Stimulated activated CD8-positive, alpha-beta memory T cell treated with anti-CD3 and anti-CD28 coated beads, Interleukin-15, amount 100 ng/mL, for 1 hour (primary cell): ENCODE measurements around the gene TGFB1I1.
"Not testable (repeated sequence)": the region's sequence is repeated elsewhere in the genome, so short reads cannot be mapped to it uniquely, and the experiment has no call there.

Experiments used
- DNase-seq: peaks from one replicate; pipeline ENCODE4 v3.0.0-alpha.2; 2020; ENCODE audit warnings: low read depth

The TGFB1I1 gene

DNA sequence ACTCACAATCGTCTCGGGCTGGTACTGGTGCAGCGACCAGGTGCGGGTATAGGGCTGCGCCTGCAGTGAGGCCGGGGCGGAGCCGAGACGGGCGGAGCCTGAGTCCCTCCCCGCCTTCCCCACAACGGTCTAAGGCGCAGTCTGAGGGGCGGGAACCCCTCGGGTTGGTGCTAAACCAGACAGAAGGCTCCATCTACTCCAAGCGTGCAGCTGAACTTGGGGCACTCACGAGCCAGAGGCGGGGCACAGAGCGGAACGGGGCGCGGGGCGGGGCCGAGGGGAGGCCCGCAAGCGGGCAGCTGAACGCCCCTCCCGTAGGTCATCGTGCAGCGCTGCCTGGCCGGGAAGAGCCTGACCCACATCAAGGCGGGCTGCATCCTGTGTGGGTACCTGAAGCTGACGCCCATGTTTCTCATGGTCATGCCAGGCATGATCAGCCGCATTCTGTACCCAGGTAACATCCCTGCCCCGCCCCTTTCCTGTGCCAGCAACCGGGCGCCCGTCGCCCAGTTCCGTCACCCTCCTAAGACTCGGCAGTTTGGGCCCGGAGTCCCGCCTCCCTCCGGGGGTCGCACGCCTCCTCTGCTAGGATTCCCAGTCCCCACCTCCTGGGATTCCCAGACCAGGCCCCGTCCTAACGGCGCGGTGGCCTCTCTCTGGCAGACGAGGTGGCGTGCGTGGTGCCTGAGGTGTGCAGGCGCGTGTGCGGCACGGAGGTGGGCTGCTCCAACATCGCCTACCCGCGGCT is 15.9 kb downstream of the TGFB1I1 start:
- DNase-seq: peak; percentile 41

DNA sequence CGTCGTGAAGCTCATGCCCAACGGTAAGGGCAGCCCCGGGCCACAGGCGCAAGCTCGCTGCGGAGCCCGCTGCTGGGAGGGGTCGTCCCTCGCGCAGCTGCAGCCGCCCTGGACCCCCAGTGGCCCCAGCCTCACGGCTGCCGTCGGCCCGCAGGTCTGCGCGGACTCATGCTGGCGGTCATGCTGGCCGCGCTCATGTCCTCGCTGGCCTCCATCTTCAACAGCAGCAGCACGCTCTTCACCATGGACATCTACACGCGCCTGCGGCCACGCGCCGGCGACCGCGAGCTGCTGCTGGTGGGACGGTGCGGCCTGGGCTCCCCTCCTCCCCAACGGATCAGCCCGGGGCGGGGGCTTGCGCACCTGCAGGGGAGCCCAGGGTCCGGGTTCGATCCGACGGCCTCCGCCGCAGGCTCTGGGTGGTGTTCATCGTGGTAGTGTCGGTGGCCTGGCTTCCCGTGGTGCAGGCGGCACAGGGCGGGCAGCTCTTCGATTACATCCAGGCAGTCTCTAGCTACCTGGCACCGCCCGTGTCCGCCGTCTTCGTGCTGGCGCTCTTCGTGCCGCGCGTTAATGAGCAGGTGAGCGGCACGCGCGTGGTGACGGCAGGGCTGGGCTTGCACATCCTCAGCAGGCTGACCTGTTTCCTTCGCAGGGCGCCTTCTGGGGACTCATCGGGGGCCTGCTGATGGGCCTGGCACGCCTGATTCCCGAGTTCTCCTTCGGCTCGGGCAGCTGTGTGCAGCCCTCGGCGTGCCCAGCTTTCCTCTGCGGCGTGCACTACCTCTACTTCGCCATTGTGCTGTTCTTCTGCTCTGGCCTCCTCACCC is 16.7 kb downstream of the TGFB1I1 start:
- DNase-seq: no peak

DNA sequence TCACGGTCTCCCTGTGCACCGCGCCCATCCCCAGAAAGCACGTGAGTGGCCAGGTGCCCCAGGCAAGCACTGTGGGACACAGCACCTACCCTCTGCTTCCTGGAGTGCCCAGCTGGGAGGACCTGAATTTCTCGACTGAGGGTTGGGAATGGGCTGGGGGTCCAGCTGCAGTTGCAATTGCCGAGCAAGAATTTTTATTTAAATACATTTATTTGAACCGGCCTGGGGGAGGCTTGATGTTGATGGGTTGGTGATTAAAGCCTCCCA is 17.3 kb downstream of the TGFB1I1 start:
- DNase-seq: no peak

DNA sequence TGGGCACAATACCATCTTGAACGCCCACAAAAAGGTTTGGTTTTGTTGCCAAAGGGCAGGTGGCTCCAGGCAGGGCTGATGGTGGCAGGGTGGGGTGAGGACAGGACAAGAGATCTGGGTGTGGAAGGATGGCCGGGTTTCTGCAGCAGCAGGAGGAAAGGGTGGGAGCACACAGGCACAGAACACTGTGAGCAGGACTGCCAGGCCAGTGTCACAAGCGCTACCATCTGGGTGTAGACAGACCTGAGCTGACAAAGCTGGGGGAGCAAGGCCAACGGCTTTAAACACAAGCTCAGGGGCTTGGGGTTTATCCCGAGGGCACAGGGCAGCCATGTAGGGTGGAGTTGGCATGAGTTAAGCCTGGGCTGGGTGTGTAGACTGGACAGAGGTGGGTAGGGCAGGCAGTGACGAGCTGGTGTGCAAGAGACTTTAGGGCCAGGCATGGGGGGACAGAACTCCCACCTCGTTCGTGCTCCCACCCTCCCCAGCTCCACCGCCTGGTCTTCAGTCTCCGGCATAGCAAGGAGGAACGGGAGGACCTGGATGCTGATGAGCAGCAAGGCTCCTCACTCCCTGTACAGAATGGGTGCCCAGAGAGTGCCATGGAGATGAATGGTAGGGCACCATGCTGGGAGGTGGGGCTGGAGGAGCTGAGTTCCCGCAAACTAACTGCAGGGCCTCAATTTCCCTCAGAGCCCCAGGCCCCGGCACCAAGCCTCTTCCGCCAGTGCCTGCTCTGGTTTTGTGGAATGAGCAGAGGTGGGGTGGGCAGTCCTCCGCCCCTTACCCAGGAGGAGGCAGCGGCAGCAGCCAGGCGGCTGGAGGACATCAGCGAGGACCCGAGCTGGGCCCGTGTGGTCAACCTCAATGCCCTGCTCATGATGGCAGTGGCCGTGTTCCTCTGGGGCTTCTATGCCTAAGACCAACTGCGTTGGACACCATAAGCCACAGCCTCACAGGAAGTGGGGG is 17.9 kb downstream of the TGFB1I1 start:
- DNase-seq: no peak

DNA sequence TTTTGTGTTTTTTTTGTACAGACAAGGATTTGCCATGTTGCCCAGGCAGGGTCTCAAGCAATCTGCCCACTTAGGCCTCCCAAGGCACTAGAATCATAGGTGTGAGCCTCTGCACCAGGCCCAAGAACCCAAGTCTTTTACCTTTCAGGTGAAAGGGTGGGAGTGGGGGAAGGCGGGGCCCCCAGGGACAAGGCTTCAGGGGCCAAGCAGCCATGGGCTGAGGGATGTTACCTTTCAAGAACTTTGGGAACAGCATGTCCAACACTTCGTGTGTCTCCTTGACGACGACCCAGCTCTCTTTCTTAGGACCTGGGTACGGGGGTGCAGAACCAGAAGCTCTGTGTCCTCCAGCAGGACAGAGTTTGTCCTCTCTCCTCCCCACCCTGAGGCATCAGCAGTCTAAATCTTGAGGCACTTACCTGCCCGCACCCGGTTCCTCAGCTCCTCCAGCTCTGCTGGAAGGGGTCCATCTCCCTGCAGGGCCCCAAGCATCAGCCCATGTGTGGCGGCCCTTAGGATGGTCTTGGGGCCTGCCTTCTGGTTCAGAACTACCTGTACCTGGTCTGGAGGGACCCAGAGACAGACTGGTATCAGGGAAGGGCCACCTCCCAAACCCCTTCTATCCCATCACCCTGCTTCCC is 19.9 kb downstream of the TGFB1I1 start:
- DNase-seq: no peak

DNA sequence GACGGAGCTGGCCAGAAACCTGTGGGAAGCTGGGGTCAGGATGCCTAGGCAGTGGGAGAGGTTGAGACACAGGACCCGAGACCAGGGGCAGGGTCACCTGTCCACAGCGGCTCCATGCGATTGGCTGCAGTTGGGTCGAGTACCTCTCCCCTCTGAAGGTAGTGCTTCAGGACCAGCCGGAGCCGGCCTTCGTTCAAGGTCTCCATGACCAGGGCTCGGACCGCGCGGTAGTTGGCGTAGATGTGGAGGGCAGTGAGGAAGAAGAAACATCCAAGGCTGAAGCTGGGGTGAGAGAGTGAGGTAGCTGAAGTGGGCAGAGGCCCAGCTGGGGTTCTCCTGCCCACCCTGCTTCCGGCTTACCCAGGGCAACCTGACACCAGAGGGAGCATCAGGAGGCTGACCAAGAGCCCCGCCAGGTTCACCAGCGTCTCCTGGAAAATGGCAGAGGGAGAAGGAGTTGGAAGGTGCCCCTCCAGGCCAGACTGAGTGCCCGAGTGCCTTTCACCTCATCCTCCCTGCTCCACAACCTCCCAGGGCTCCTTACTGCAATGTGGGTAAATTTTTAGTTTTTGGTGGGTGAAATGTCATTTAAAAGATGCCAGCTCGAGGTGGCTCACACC is 21.7 kb downstream of the TGFB1I1 start:
- DNase-seq: no peak

DNA sequence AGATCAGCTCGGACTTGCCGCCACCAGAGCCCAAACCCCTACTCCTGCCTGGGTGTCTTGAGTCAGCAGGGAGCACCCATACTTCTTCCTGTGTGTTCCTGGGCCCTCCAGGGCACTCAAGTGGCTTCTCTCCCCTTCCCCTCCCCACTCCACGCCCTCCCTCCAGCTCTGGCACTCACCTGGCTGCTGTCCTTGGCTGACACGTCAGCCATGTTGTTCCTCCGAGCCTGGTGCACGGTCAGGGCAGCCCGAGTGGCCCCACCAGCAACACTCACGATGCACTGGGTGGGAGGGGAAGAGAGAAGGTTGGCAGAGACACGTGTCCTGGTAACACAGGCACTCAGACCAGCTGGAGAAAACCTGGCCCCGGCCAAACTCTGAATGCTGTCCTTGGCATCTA is 24.7 kb downstream of the TGFB1I1 start:
- no peak for DNase-seq

DNA sequence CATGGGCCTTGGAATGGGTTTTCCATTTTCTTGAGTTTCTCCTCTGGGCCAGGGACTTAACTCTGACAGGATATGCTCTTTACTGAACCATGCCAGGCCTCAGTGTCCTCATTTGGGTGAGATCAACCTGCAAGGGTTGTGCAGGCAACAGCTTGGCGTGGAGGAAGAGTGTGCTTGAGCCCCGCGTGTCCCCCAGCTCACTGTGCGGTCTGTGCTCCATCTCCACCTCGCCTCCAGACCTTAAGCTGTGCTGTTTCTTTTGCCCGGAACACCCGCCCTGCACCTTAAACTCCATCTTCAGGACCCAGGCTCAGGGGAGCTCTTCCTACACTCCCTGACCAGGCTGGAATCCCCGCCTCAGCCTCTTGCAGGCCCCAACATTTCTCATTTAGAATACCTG is 26.5 kb downstream of the TGFB1I1 start:
- no peak for DNase-seq

DNA sequence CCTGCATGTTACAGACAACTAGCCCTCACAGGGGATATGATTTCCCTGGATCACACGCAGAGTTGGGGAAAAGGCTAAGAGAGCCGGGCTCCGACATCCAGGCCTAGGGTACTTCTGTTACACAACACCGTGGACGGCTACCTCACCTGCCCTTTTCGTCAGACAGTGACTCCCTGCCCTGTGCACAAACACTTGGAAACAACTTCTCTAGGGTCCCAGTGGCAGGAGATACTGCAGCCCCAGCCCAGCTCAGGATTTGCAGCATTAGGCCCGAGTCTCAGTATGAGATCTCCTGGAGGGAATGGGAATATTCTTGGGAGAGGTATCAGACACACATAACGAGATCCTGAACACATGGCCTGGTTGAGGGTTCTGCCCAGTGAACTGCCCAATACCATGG is 28.0 kb downstream of the TGFB1I1 start:
- DNase-seq: no peak

DNA sequence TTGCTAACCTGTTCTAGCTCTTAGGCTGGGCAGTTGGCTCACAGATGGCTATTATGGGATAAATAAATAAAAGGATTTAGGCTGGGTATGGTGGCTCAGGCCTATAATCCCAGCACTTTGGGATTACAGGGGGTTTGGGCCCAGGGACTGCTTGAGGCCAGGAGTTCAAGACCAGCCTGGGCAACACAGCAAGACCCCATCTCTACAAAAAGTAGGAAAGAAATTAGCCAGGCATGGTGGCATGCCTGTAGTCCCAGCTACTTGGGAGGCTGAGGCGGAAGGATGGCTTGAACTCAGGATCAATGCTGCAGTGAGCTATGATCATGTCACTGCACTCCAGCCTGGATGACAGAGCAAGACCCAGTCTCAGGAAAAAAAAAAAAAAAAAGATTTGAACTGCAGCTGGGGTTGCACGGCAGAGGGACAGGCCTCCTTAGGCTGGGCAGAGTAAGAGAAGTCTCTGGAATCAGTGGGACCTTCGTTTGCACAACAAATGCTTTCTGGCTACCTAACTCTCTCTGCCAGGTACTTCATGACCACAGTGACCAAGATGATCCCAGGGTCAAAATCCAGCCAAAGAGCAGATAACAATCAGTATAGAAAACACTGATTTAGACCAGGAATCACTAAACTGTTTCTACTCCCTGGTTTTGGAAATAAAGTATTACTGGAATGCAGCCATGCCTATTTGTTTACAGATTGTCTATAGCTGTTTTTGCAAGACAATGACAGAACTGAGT is 29.4 kb downstream of the TGFB1I1 start:
- no peak for DNase-seq

DNA sequence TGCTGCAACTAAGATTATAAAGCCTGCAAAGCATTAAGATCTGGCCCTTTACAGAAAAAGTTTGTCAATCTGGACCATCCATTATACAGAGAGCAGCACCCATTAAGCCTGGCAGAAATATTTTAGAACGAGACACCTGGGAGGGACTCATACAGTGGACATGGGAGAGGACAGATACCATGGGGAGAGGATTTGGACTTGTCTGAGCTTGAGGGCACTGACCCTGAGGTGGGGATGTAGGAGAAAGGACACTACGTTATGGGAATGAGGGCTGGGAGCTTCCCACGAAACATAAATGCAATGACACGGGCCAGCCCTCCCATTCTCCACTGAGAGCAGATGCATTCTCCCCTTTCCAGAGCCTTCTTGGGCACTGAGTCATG is 30.0 kb downstream of the TGFB1I1 start:
- DNase-seq: no peak

DNA sequence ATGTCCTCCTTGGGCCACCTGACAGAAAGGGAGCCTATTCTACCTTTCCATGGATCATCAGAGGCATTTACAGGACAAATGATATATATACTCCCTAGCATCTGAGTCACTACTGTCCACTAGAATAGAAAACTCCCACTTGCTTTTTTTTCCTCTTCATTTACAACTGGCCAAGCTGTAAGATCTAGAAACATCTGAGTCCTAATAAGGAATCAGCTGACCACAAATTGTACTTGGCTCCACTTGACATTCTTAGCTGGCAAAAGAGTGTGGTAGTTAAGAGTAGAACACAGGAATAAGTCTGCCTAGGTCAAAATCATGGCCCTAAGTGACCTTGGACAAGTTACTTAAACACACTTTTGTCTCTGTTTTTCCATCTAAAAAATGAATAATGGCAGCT is 31.0 kb downstream of the TGFB1I1 start:
- no peak for DNase-seq

DNA sequence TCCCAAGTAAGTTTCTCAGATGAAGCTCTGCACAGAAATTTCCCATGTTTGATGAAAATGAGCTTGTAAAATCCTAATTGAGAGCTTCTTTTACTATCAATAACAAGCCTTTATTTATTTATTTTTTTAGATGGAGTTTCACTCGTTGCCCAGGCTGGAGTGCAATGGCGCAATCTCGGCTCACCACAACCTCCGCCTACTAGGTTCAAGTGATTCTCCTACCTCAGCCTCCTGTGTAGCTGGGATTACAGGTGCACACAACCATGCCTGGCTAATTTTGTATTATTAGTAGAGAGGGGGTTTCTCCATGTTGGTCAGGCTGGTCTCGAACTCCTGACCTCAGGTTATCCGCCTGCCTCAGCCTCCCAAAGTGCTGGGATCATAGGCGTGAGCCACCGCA is 31.6 kb downstream of the TGFB1I1 start:
- DNase-seq: not testable (repeated sequence)

DNA sequence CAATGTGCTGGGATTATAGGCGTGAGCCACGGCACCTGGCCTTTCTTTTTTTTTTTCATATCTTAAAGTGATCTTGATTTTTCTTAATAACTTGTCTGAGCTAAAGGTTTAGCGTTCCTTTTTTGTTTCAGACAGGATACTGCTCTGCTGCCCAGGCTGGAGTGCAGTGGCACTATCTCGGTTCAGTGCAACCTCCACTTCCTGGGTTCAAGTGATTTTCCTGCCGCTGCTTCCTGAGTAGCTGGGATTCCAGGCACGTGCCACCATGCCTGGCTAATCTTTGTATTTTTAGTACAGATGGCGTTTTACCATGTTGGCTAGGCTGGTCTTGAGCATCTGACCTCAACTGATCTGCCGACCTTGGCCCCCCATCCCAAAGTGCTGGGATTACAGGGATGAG is 32.2 kb downstream of the TGFB1I1 start:
- DNase-seq: no peak

DNA sequence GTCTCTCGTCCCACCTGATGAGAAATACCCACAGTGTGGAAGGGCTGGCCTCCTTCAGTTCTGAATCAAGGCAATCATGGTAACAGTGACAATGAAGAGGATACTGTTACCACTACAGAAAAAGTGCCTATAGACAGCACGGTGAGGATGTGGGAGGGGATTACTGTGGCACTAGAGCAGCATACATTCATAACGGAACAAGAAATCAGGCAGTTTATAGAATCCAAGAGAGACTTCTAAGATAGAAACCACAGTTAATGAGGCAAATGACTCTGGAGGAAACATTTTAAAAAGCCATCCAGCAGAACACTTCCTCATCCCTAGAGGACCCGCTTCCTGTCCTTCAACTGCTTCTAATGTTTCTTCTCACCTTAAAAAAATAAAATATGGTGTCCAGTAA is 33.5 kb downstream of the TGFB1I1 start:
- no peak for DNase-seq

DNA sequence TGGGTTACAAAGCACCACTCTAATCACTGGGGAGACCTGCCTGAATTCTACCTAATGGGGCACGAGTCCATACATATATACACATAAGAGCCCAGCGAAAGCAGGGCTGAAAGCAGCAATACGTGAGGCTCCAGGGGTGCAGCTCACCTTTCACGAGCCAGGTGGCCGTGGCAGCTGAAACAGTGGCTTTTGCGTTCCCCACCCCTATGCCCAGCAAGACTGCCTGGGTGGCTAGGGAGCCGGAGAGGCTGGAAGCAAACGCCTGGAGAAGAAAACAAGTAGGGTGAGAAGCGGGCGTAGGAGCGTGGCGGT is 35.6 kb downstream of the TGFB1I1 start:
- no peak for DNase-seq

DNA sequence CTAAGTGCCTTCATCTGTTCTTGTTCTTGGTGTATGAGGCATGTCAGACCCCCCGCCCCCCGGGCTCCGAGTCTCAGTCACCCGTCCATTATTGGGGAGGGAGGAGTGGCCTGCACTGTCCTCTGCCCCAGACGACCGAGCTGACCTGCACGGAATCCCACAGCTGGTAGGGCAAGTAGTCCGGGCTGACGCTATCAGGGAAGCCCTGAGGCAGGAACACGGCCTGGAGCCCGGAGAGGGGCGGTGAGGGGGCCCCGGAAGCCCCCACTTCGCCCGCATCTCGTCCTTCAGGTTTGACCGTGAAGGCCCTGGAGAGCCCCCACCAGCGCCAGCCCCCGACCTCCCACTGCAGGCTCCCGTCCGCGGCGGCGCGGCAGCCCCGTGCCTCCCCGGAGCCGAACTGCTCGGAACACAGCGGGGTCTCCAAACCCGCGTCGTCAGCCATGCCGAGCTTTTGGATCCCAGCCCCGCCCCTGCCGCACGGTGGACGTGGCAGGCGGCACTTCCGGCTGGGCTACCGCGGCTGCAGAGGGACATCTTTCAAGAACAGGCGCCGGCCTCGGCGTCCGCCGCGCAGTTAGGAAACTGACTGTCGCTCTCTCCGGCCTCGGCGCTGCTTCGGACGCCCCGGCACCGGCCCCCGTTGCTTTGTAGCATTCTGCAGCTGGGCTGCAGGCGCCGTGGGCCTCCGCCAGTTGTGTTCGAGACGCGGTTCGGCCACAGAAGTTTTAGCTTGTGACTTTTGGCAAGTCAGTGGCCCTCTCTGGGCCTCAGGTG is 36.2 kb downstream of the TGFB1I1 start, which contains the start of gene RUSF1:
TSS of gene RUSF1 (minus strand) at position 463 of the 777 bp plus-strand sequence. CDS start at position 445, 18 bp downstream.
- peak; percentile 58 for DNase-seq

DNA sequence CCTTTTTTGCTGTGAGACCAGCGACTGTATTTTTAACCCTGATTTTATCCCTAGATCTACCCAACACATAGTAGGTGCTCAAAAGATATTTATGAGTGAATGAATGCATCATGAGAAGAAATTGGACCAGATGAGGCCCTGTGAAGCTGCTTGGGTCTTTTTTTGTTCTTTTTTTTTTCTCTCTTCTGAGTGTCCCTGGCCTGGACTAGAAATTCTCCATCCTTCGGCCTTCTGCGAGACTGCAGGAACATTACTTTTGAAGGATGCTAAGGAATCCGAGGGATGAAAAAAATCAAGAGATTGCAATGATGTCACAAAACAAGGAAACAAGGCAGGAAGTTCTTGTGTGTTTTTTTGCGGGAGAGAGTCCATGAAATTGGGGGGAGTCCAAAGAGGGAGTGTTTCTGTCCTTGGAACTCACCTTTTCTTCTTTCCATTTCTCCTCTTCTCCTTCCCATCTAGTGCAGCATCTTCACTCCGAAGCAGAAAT is 36.8 kb downstream of the TGFB1I1 start:
- no peak for DNase-seq

DNA sequence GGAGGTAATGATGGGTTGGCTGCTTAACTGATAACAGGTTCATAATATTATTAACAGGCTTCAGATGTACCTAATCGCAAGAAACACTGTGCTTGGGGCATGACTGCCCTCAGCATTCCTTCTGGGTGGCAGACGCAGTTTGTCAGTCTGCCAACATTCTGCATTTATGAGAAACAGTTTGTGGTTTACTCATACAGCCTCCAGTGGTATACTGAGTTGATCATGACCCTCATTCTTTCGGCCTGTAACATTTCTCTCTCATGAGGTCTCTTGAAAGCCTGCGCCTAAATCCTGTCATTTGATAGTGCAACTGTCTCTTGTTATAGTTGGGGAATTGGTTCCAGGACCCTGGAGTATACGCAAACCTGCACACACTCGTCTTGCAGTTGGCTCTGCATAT is 41.2 kb downstream of the TGFB1I1 start:
- DNase-seq: no peak

DNA sequence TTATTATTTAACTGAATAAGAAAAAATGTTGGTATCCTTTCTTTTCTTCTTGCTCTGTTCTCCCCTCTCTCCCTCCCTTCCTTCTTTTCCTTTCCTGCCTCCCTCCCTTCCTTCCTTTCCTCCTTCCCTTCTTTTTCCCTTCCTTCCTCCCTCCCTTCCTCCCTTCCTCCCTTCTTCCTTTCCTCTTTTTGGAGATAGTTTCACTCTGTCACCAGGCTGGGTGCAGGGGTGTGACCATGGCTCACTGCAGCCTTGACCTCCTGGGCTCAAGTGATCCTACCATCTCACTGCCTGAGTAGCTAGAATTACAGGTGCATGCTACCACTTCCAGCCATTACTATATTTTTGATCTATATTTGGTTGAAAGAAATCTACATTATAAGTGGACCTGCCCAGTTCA is 41.9 kb downstream of the TGFB1I1 start:
- no peak for DNase-seq
